Stomach (tissue), 4 donors: Measurements from ENCODE around the gene HEMGN.

Experiments
- CTCF ChIP-seq, 7 experiments: fragments of 450-650 bp in 4 of 7; fragments of 200-600 bp in 3 of 7; sonication (generic) in 3 of 7; IDR thresholded peaks; one replicate each; pipeline ENCODE4 v1.5.1; 2016 to 2019; ENCODE audit warnings: antibody characterized with exemption in 7 of 7, control low read depth in 2 of 7, mild to moderate bottlenecking in 1 of 7
- EP300 ChIP-seq: sonication (generic); formaldehyde crosslinking; IDR thresholded peaks from one replicate; pipeline ENCODE4 v1.6.1; 2017; ENCODE audit warnings: antibody characterized with exemption
- POLR2A ChIP-seq, 4 donors: fragments of 450-650 bp; IDR thresholded peaks; one replicate each; pipeline ENCODE4 v1.6.1; 2016; ENCODE audit warnings: antibody characterized with exemption in 4 of 4, control low read depth in 2 of 4, mild to moderate bottlenecking in 1 of 4, moderate library complexity in 1 of 4

GRCh38 chr9:97923529-97924108, 14.4 kb downstream of the HEMGN start:
- TF ChIP-seq EP300: no peak
- peak in 5 of 7 experiments; percentile 58 to 87 (median 76) for TF ChIP-seq CTCF (IDR thresholded peaks at IDR 0.05)
- TF ChIP-seq POLR2A (IDR thresholded peaks at IDR 0.05): no peak
